Right cardiac atrium (tissue), 5 donors: Measurements from ENCODE around the gene TUG1. TPM values are rescaled to one million over a fixed set of nuclear protein-coding genes. Genes with fewer than 3 reads are reported as not detected.

Experiments
- ATAC-seq, 2 donors: fragments of 200-7000 bp; cut with Tn5 transposase; one replicate each; pipeline versions ENCODE4 v1.8.0 to v1.9.1; 2020; ENCODE audit warnings: moderate library complexity in 2 of 2, mild to moderate bottlenecking in 1 of 2
- DNase-seq, 3 donors: peaks; one replicate each; pipeline ENCODE4 v3.0.0-alpha.2; 2020
- H3K27ac ChIP-seq: one replicate; pipeline ENCODE4 v1.5.1; 2013; ENCODE audit warnings: mild to moderate bottlenecking, low read length, control low read depth, moderate library complexity
- H3K27me3 ChIP-seq: one replicate; pipeline ENCODE4 v1.6.1; 2013; ENCODE audit not compliant: control insufficient read depth, insufficient read depth
- H3K4me1 ChIP-seq: one replicate; pipeline ENCODE4 v1.6.1; 2013; ENCODE audit warnings: low read length; ENCODE audit not compliant: control insufficient read depth, insufficient read depth
- H3K4me3 ChIP-seq: one replicate; pipeline ENCODE4 v1.5.1; 2013; ENCODE audit warnings: low read length, control low read depth
- H3K9me3 ChIP-seq: one replicate; pipeline ENCODE4 v1.6.1; 2013; ENCODE audit warnings: low read length; ENCODE audit not compliant: control insufficient read depth
- WGBS: extraction: QIAGEN DNeasy Blood & Tissue Kit; methylation state at CpG from one replicate; pipeline ENCODE4 v1.1.7; 2013; 5-methylcytosine and 5-hydroxymethylcytosine counted together
- intact Hi-C, 4 donors: fragments of 100-400 bp; cut with DNase I; formaldehyde crosslinking; loops; one replicate each; pipeline versions ENCODE4 v1.11.0 to v1.14.0; 2022 to 2023
- polyA plus RNA-seq: library from polyadenylated mRNA; stranded (reverse); fragments of 200-250 nt; gene quantifications from one replicate; pipeline ENCODE4 v1.2.3, GENCODE V29; 2013
- total RNA-seq, 4 donors: library from RNA; stranded (reverse); fragmentation: NEBNext Ultra II Directional; extraction: Animal tissue kit (Norgen Biotek cat#: 25700); gene quantifications; one replicate each; pipeline ENCODE4 v1.2.1, GENCODE V29; 2021
- donor health status: healthy with polysubstance abuse.
- donor health status: DM: no; HTN: yes; CAD: no.
- donor health status: DM: no; HTN: no; CAD: no.
- donor health status: DM: no; HTN: yes; CAD: no; lungs with severe emphysema.
- donor health status: DM: yes; HTN: yes; CAD: no.

Gene TUG1
- total and polyA plus RNA-seq, 5 donors: 22.8 to 56.2 (median 44.6) TPM

DNA sequence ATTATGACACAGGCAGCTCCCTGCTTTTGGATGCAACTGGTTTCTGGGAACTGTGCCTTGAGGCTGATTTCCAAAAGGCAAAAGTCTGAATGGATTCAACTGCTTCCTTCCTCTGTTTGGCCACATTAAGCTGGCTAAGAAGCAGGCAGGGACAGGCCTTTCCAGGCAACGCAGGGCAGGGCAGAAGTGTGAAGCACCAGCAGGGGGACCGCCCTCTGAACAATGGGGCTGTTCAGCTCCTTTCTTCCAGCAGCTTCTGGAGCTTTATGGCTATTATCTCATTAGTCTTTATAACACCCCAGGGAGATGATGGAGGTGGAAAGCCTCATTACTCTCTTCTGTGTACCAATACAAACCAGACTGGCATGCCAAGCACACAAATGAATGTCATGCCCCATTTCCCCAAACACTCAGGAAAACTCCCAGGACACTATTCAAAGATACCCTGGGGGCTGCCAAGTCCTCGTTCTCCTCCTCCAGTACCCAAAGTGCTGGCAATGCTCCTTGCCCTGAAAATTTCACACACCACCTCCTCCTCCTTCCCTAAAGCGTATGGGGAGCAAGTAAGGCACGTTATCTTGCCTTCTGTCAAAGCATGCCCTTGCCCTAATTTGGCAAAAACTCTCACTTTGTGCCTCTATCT lies 21.8 kb upstream of the TUG1 start:
- 20% methylated on average over 5 of the region's 5 CpGs for WGBS

DNA sequence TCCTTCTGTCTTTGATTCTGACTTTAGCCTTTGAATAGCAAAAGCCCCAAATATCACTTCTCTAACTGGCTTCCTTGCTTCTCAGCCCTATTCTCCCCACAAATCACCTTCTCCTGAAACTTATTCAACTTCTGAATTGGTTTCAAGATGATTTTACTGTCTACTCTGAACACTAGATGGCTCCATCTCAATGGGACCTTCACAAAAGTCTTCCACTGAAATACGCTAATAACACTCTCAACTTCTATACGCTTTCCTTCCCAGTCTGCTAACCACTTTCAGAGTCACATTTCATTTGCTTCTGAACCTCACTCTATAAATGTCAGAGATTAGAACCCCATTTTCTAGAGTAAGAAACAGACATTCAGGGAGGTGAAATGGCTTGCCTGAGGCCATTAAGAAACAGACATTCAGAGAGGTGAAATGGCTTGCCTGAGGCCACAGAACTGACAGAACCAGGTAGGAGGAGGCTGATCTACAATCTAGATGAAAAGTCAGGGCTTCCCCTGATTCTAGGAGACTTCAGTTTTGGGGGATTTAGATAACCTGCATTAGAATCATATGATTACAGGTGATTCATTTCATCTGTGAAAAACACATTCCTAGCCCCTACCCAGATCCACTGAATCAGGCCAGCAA lies 21.1 kb upstream of the TUG1 start:
- H3K27ac ChIP-seq: peak overlapping the region; percentile 89
- intact Hi-C loops: loop anchor here (2.0 to 10.0 kb wide), 7 partner anchors 134 to 284 kb away; partner anchors contain the start of genes PLA2G3 (in 2 of the 4) and SMTN (in 1 of the 4)
- H3K9me3 ChIP-seq: no peaks in the 10 kb centered on the region
- DNase-seq (no peak), ATAC-seq (peak; percentile 66 to 70)
- H3K27me3 ChIP-seq: no peaks in the 10 kb centered on the region
- peaks cover 11% of the 10 kb centered on the region for H3K4me1 ChIP-seq
- no peak overlapping the region for H3K4me3 ChIP-seq
- 12% methylated on average over 2 of the region's 2 CpGs for WGBS

More for the DNA sequence above, 21.8 kb upstream of the TUG1 start:
- intact Hi-C loops: loop anchor here (5.0 to 10.0 kb wide), 6 partner anchors 135 to 285 kb away; partner anchors contain the start of genes PLA2G3 (in 2 of the 4) and SMTN (in 1 of the 4)
- Histone ChIP-seq H3K9me3 (no peaks in the 10 kb centered on the region), H3K4me3 (no peak overlapping the region), H3K4me1 (peaks cover 11% of the 10 kb centered on the region), H3K27me3 (no peaks in the 10 kb centered on the region), H3K27ac (peak overlapping the region; percentile 89)
- ATAC-seq (peak; percentile 88 to 91), DNase-seq (peak; percentile 80 to 90 (median 81))

DNA sequence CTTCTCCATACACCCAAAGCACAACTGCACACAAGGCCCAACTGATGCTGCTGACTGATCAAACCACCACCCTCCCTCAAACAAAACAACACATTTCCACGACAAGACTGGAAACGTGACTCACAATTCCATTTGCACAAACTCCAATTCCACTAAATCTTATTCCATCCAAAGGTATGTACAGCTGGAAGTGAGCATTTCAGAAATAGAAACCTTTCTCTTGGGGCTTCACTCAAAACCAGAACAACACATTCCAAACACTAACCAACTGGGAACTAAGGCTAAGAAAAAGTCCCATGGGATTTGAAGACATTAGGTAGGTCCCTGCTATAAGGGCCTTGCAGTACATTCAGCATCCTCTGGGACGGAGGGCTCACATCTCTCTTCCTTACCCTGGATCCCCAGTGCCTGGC lies 20.1 kb upstream of the TUG1 start:
- DNase-seq: no peak
- intact Hi-C loops: loop anchor here (2.0 to 10.0 kb wide), 7 partner anchors 133 to 283 kb away; partner anchors contain the start of genes PLA2G3 (in 2 of the 4) and SMTN (in 1 of the 4)
- Histone ChIP-seq H3K4me1 (peaks cover 11% of the 10 kb centered on the region), H3K27me3 (no peaks in the 10 kb centered on the region), H3K9me3 (no peaks in the 10 kb centered on the region), H3K27ac (no peak overlapping the region), H3K4me3 (no peak overlapping the region)
- ATAC-seq: no peak
- WGBS: 62% methylated on average over 3 of the region's 3 CpGs

DNA sequence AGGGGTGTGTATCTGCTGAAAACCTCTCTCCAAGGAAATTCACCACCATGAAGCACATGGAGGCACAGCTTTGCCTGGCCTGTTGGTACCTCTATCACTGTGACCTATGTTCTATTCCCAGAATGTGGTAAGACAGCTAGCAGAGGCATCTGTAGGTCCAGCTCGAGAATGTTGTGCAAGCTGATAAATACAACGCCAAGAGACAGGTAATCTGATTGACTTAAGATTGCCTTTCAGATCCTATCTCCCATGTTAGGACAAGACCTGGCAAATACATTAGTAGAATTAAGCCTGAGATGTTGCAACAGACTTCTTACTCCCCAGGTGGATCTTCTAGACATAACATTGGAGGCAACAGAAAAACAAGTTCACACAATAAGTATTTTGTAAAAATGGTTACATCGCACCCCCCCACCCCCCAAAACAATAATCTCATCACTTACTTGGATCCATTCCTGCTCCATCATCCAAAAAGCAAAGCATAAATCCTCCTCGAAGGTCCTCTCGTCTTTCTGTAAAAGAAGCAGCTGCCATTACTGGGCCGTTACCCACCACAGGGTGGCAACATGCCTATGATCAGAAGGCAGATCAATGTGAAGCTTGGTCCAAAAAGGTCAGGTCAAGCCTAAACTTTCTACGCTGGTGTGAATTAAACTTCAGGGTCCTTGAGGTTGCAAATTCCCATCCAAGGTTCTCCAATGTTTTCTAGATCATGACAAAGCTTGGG lies 19.0 kb upstream of the TUG1 start:
- Histone ChIP-seq H3K9me3 (no peaks in the 10 kb centered on the region), H3K4me3 (no peak overlapping the region), H3K27me3 (no peaks in the 10 kb centered on the region), H3K27ac (no peak overlapping the region), H3K4me1 (peaks cover 11% of the 10 kb centered on the region)
- 80% methylated on average over 7 of the region's 7 CpGs for WGBS
- intact Hi-C loops: loop anchor here (2.0 to 10.0 kb wide), 7 partner anchors 132 to 282 kb away; partner anchors contain the start of genes PLA2G3 (in 2 of the 4) and SMTN (in 1 of the 4)
- ATAC-seq (no peak), DNase-seq (no peak)

DNA sequence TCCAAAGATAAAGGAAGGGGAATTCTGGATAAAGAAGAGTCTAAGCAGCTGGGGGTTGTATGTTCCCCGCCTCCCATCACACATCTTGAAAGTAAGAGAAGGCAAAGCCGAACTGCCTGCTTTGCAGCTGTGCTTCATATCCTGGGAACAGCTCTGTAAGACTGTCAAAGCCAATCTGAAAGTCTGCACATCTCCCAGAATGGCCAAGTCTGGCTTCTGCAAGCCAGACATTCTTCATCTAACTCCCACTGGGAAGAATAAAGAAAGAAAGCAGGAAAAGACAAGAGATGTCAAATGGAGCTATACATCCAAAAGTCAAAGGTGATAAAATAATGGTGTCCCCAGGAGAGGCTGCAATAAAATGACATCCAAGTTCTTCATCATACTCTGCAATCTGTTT lies 15.9 kb upstream of the TUG1 start:
- Histone ChIP-seq H3K4me1 (peaks cover 3% of the 10 kb centered on the region), H3K9me3 (no peaks in the 10 kb centered on the region), H3K27ac (no peak overlapping the region), H3K27me3 (no peaks in the 10 kb centered on the region), H3K4me3 (no peak overlapping the region)
- ATAC-seq (no peak), DNase-seq (no peak)
- intact Hi-C loops: no loop called here
- 80% methylated on average over 2 of the region's 2 CpGs for WGBS

DNA sequence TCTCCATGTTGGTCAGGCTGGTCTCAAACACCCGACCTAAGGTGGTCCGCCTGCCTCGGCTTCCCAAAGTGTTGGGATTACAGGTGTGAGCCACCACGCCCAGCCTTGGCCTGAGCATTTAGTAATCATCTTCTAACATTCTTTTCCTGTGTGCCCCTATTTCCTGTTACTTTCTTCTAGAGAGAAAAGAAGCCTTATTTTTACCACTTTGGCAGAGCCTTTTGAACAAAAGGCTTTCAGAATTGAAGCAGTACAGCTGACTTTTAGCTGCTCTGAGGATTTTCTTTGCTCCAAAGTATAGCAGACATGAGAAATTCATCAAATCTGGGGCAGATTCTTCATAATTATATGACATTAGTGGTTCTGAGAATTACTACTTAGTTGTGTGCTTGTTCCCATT lies 13.9 kb upstream of the TUG1 start:
- DNase-seq: no peak
- 93% methylated on average over 4 of the region's 4 CpGs for WGBS

DNA sequence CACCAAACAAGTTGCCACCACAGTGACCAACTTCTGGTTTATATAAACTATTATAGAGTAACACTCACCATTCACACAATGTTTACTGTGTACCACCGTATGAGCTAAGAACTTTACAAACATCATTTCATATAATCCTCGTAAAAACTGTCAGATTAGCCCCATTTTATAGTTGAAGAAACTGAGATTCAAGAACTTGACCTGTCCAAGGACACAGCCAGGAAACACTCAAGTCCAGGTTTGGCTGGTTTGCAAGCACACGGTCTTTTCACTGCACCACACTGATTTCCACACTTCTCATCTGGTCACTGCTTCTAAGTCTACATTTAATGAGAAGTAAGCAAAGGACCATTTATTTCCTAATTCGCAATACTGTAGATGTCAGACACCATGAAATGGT lies 4.2 kb upstream of the TUG1 start:
- Histone ChIP-seq H3K27me3 (no peaks in the 10 kb centered on the region), H3K4me3 (no peak overlapping the region), H3K27ac (no peak overlapping the region), H3K4me1 (peaks cover 1% of the 10 kb centered on the region), H3K9me3 (no peaks in the 10 kb centered on the region)
- no peak for DNase-seq
- ATAC-seq: no peak
- 91% methylated on average over 4 of the region's 4 CpGs for WGBS
- intact Hi-C loops: loop anchor here (5.0 kb wide), 1 partner anchor 117 kb away; the partner anchor contains the start of gene SMTN (in 4 of the 4)

More for the DNA sequence above, 13.9 kb upstream of the TUG1 start:
- Histone ChIP-seq H3K27me3 (no peaks in the 10 kb centered on the region), H3K9me3 (no peaks in the 10 kb centered on the region), H3K4me1 (peaks cover 1% of the 10 kb centered on the region), H3K27ac (no peak overlapping the region), H3K4me3 (no peak overlapping the region)
- intact Hi-C loops: no loop called here
- no peak for ATAC-seq

DNA sequence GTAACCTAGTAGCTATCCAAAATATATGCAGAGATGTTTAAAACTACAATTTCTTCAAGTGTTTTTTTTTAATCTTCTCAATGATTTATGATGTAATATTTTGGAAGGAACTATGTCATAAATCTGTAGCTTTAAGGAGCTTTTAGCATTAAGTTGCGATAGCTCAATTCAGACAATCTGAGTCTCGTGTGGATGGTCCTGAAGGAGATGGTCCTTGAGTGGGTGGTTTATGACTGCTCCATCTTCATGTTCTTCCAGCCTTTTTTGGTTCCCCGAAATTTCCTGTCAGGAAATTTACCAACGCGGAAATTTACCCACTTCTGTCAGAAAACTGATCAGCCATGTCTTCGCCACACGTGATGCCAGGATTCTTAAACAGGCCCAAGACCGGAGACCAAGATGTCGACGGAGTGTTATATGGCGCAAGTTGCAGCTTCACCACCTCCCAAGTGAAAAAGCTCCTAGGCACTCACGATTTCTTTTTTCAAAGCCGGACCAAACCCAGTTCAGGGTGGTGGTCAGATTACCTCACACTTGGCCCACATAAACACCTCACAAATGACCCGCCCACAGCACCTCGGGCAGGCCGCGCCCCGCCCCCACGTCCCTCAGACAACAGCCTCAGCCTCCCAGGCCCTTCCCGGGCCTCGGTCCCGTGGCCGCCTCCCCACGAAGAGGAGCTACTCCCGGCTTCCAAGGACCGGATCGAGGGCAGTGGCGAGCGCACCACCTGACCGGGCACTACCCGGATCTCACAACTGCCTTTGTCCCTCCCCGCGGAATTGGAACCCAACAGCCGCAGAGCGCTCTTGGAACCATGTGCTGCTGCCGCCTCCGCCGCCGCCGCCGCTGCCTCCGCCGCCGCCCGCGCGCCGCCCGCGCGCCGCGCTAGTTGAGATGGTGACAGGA lies 796 bp upstream of the TUG1 start, which contains the start of gene MORC2:
Gene MORC2 (minus strand): TSS at position 760 of the 909 bp plus-strand sequence. CDS start 885 bp downstream, outside the sequence.
- intact Hi-C loops: loop anchor here in 3 of 4 donors (5.0 kb wide), 1 partner anchor 114 kb away; the partner anchor contains the start of gene SMTN (in 3 of the 3)
- DNase-seq (peak in 2 of 3 donors; percentile 73 to 84), ATAC-seq (peak; percentile 46 to 55)
- Histone ChIP-seq H3K4me1 (peaks cover 5% of the 10 kb centered on the region), H3K9me3 (peaks cover 3% of the 10 kb centered on the region), H3K27ac (peak within 1 kb of the TSS; percentile 81), H3K27me3 (no peaks in the 10 kb centered on the region), H3K4me3 (peak within 1 kb of the TSS; percentile 81)
- WGBS: 16% methylated on average over 53 of the region's 53 CpGs

DNA sequence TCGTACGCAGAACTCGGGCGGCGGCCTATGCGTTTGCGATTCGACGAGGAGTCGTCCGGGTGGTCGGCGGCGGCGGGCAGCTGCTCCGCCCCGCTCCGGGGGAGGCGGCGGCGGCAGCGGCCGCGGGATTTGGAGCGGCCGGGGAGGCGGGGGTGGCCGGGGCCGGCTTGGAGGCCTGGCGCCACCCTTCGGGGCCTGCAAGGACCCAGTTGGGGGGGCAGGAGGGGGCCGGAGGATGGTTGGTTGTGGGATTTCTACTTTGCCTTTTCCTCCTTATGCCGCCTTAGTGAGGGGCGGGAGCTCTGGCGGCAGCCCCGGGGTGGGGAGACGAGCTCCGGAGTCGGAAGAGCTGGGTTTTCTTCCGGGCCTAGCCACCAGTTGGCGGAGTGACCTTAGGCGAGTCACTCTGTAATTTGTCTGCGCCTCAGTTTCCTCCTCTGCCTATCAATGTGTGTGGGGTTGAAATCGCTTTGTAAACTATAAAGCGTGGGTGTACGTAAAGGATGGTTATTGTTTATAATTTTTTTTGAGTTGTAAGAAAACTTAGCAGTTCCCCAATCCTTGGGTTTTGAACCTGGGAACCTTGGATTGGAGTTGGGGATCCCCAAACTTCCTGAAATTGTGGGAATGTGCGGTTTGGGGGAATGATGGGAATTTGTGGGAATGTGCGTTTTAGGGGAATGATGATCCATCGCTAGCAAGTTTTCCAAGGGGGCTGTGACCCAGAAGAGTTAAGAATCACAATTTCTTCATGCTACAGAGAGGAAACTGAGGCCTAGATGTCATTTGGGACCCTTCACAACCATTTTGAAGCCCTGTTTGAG lies 679 bp downstream of the TUG1 start:
- intact Hi-C loops: loop anchor here in 3 of 4 donors (5.0 to 10.0 kb wide), 2 partner anchors 75 to 113 kb away; partner anchors contain the start of gene SMTN (in 3 of the 3)

More for the DNA sequence above, 679 bp downstream of the TUG1 start:
- Histone ChIP-seq H3K27ac (peak overlapping the region; percentile 66), H3K4me3 (peak overlapping the region; percentile 81), H3K9me3 (peaks cover 5% of the 10 kb centered on the region), H3K4me1 (peaks cover 5% of the 10 kb centered on the region), H3K27me3 (no peaks in the 10 kb centered on the region)
- ATAC-seq (peak; percentile 39 to 48), DNase-seq (peak in 1 of 3 donors; percentile 44)
- WGBS: 2% methylated on average over 49 of the region's 49 CpGs
